AG04450 (cell line): ENCODE measurements around the gene BSX. TPM values are rescaled to one million over a fixed set of nuclear protein-coding genes. Genes with fewer than 3 reads are reported as not detected.

ENCODE experiments used
- CTCF ChIA-PET: fragments of 300-600, 350-600 bp; formaldehyde crosslinking; extraction: SDS; loops from one replicate; lab custom pipeline; 2022; ENCODE audit warnings: antibody characterized with exemption, inconsistent platforms; lab: Charles Lee
- POLR2A ChIA-PET: fragments of 350-600 bp; formaldehyde crosslinking; extraction: SDS; loops from one replicate; lab custom pipeline; 2021; ENCODE audit warnings: antibody characterized with exemption, inconsistent platforms; lab: Yijun Ruan, JAX
- DNase-seq: peaks from one replicate; pipeline ENCODE4 v3.0.0-alpha.2; 2011; ENCODE audit warnings: low read depth, low spot score
- H3K27ac ChIP-seq: one replicate; pipeline ENCODE4 v1.5.1; 2012; ENCODE audit warnings: low read depth, low read length, control low read depth
- H3K27me3 ChIP-seq: one replicate; pipeline ENCODE4 v1.6.0; 2012; ENCODE audit warnings: low read length; ENCODE audit not compliant: control insufficient read depth, insufficient read depth
- H3K4me3 ChIP-seq: 2 replicates; pipeline ENCODE4 v1.5.1; 2011; ENCODE audit warnings: mild to moderate bottlenecking, low read depth, low read length, control low read depth
- H3K9me3 ChIP-seq: 2 replicates; pipeline ENCODE4 v1.5.1; 2012; ENCODE audit warnings: low read length; ENCODE audit not compliant: control insufficient read depth, insufficient read depth
- CTCF ChIP-seq: IDR thresholded peaks from 2 replicates; pipeline ENCODE4 v1.5.1; 2011; ENCODE audit warnings: low read depth, low read length, control low read depth, inconsistent platforms
- polyA plus RNA-seq: library from polyadenylated mRNA; depleted of rRNA; stranded (reverse); fragments of >200 nt; gene quantifications from 2 replicates; pipeline ENCODE4 v1.2.3, GENCODE V29; 2011

Gene BSX
- polyA plus RNA-seq, 1 experiment = not detected

DNA sequence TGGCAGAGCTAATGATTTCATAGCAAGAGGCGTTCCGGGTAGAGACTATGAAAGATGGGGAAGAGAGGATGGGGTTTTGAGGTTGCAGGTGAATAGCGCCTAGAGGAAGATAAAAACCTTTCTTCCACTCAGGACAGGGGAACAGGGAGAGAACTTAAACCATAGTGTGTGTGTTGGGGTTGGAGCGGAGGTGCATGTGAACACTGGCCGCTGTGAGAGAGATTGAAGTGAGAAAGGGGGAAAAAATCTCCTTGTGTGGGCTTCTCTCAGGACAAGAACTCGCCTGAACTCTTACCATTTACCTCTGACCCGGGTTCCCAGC, 3.4 kb downstream of the BSX start:
- Histone ChIP-seq H3K9me3 (peaks cover 3% of the 10 kb centered on the region; the same call in 1 of the 2 replicates), H3K27ac (no peak overlapping the region), H3K4me3 (no peak overlapping the region), H3K27me3 (peaks cover 85% of the 10 kb centered on the region)
- TF ChIP-seq CTCF = no peak
- no peak for DNase-seq
- POLR2A ChIA-PET = no interaction called here
- CTCF ChIA-PET = interaction anchor here (0.7 kb wide), 1 partner anchor 115 kb away, joined by 4 read pairs; no protein-coding TSS in a partner anchor

GRCh38 chr11:122977470-122978298, 4.0 kb downstream of the BSX start:
- no peak for TF ChIP-seq CTCF
- Histone ChIP-seq H3K4me3 (no peak overlapping the region), H3K9me3 (peaks cover 3% of the 10 kb centered on the region; the same call in 1 of the 2 replicates), H3K27me3 (peaks cover 82% of the 10 kb centered on the region), H3K27ac (no peak overlapping the region)
- POLR2A ChIA-PET = no interaction called here
- CTCF ChIA-PET = interaction anchor here (0.7 kb wide), 1 partner anchor 114 kb away, joined by 4 read pairs; no protein-coding TSS in a partner anchor
- DNase-seq = no peak

DNA sequence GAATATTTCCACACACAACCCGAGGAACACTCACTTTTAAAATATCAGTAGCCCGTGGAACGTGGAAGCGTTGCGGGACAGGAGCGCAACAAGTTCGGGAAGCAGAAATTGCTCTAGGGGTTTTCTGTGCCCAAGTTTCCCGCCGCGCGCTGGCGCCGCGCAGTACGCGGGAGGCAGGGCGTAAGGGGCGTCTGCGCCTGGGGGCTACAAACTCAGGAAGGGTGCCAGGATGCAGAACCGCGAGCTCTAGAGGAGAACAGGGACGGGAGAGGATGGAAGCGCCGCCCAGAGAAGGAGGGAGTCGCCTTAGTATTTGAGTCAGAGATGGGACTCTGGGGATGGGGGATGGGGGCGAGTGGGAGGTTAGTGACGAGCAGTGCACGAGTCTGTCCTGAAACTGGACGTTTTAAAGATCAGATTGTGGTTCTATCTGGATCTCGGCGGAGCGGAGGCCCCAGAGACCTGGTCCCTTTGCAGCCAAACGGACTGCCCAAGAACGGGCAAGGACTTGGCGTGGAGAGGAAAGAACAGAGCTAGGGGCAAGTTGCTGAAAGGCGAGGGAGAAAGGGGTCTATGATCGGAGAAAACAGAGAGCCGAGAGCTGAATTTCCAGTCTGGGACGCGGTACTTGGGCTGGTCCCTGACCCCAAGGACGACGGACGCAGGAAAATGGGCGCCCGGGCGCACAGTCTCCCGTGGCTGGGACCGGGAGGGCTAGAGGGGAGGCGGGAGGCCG, 4.7 kb downstream of the BSX start:
- Histone ChIP-seq H3K9me3 (peaks cover 3% of the 10 kb centered on the region; the same call in 1 of the 2 replicates), H3K4me3 (no peak overlapping the region), H3K27ac (no peak overlapping the region), H3K27me3 (peaks cover 74% of the 10 kb centered on the region)
- CTCF ChIA-PET = no interaction called here
- TF ChIP-seq CTCF = no peak
- POLR2A ChIA-PET = no interaction called here
- DNase-seq = no peak

DNA sequence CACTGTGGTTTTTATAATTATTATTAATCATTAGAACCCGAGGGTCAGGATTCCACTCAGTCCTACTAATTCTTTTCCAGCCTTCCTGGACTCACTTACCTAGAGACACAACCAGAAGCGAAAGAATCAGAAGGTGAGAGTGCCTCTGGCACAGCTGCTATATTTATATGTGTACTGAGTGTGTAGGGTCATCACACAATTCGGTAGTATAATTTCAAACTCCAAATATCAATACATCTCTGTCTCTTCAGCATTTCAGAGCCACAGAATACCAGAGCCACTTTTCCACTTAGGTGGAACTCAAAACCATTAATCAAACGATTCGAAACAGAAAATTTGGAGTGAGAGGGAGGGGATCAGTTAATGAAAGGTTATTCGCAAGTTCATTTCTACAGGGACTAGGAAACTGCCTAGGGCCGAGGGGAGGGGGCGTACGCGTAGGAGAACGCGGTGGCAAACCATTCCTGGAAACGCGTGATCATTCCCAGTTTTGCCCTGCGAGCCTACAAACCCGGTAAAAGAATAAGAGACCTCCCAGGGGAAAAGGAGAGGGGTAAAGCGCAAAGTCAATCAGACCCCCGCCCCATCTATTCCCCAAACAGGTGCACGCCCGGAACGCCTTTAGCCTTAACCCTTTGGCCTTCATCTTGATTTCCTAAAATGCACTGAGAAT, 5.4 kb downstream of the BSX start:
- no peak for DNase-seq
- ChIA-PET CTCF (no interaction called here), POLR2A (no interaction called here)
- no peak for TF ChIP-seq CTCF
- H3K4me3 ChIP-seq = no peak overlapping the region
- peaks cover 3% of the 10 kb centered on the region; the same call in 1 of the 2 replicates for H3K9me3 ChIP-seq
- H3K27ac ChIP-seq = no peak overlapping the region
- peaks cover 67% of the 10 kb centered on the region for H3K27me3 ChIP-seq
